Stimulated activated naive B cell treated with anti-CD40 and anti-IgM and Interleukin-4, amounts not matched to agents 10 μg/mL and 1 μg/mL and 100 μg/mL, for 72 hours (primary cell): ENCODE data around the gene MAPKAP1.
"Not testable (repeated sequence)": the region's sequence is repeated elsewhere in the genome, so short reads cannot be mapped to it uniquely, and the experiment has no call there.

Experiments
- ATAC-seq, 2 donors: fragments of 150-1000 bp; cut with Tn5 transposase; replicated peaks; 2 replicates each; pipeline ENCODE4 v1.10.0; 2021; ENCODE audit warnings: moderate library complexity in 1 of 2
- DNase-seq: peaks from one replicate; pipeline ENCODE4 v3.0.0; 2021
- H3K27ac Mint-ChIP-seq: one replicate; pipeline ENCODE4 v1.8.0; 2022; ENCODE audit warnings: mild to moderate bottlenecking, mixed read lengths
- H3K27me3 Mint-ChIP-seq, 2 donors: one replicate each; pipeline ENCODE4 v1.8.0; 2022; ENCODE audit warnings: mixed read lengths in 2 of 2
- H3K36me3 Mint-ChIP-seq, 2 donors: one replicate each; pipeline ENCODE4 v1.8.0; 2022; ENCODE audit warnings: mixed read lengths in 2 of 2, mild to moderate bottlenecking in 1 of 2
- H3K4me1 Mint-ChIP-seq, 2 donors: one replicate each; pipeline ENCODE4 v1.8.0; 2022; ENCODE audit warnings: mixed read lengths in 2 of 2, mild to moderate bottlenecking in 1 of 2
- H3K4me3 Mint-ChIP-seq, 2 donors: one replicate each; pipeline ENCODE4 v1.8.0; 2022; ENCODE audit warnings: mild to moderate bottlenecking in 2 of 2, mixed read lengths in 2 of 2, moderate library complexity in 1 of 2
- H3K9me3 Mint-ChIP-seq, 2 donors: one replicate each; pipeline ENCODE4 v1.8.0; 2022; ENCODE audit warnings: mixed read lengths in 2 of 2, mild to moderate bottlenecking in 1 of 2

Gene MAPKAP1

DNA sequence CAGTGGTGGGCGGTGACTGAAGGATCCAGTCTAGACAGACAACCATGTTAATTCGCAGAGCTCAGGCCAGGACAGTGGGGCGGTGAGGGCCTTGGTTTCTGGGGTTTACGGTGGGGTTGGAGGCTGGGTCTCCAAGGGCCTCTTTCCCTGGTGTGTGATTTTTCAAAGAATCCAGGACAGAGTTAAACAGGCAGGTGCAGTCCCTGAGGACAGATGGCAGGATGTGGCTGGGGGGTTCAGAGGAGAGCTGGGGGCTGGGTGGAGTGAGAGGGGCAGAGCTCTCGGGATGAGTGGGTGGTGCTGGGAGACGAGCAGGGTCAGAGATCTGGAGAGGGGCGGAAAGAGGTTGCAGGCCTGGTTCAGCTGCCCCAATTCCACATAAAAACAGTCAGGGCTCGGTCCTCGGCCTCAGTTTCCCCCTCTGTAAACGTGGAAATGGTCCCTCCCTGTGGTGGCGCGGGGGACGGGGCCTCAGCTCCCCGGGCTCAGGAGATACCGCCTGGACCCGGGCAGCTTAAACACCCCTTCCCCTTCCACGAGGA lies 299.5 kb downstream of the MAPKAP1 start:
- Mint-ChIP-seq H3K4me3 (peak overlapping the region; percentile 73 to 84), H3K36me3 (peaks cover 2 to 11% of the 10 kb centered on the region in 2 donors), H3K27ac (peak overlapping the region; percentile 43), H3K9me3 (peaks cover 3 to 4% of the 10 kb centered on the region in 2 donors), H3K27me3 (peaks cover 34 to 53% of the 10 kb centered on the region in 2 donors), H3K4me1 (peaks cover 15 to 26% of the 10 kb centered on the region in 2 donors)
- no peak for DNase-seq
- ATAC-seq: peak; percentile 34 to 35

DNA sequence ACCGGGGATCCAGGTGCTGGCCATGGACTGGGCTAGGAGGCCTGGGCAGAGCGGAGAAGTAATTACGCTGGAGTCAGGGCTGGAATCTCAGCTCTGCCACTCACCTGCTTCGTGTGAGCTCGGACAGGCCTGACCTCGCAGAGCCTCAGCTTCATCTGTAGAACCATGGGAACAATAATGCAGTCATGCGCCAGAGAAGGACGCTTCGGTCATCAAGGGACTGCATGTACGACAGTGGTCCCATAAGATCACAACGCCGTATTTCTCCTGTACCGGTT lies 300.3 kb downstream of the MAPKAP1 start:
- Mint-ChIP-seq H3K27me3 (peaks cover 34 to 53% of the 10 kb centered on the region in 2 donors), H3K4me3 (no peak overlapping the region), H3K36me3 (peaks cover 2 to 11% of the 10 kb centered on the region in 2 donors), H3K9me3 (peaks cover 3 to 4% of the 10 kb centered on the region in 2 donors), H3K4me1 (peaks cover 15 to 26% of the 10 kb centered on the region in 2 donors), H3K27ac (no peak overlapping the region)
- no peak for ATAC-seq
- DNase-seq: no peak

DNA sequence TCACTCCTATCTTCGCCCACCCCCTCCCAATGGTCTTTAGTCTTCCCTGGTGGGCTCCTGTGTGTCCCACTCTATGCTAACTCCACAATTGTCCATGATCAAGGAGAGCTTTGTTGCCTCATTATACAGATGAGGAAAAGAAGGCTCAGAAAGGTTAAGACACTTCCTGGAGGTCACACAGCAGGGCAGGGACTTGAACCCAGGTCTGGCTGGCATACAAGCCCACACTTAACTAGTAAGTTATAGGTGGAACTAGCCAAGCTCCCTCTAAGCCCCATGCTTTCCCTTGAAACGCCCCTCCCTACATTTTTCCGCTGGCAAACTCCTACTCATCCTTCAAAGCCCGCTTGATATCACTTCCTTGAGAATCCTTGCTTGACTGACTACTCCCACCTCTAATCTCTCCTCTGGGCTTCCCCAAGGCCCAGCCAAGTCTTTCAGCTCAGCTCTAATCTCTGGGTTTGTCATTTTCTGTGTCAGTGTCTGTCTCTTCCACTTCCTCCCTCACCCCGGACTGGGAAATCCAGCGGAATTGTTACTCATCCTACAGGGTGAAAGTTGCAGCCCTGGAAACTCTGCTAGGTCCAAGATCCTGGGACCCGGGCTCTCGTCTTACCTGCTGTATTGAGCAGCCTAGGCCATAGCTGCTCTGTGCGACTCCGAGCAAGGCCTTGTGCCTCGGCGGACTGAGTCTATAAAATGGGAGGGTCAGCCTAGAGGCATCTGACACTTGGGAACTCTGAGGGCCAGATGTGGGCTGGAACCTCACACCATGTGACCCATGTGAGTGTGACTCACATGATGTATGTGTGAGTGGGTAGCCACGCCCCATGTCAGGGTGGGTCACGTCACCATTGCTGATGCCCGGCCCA lies 300.8 kb downstream of the MAPKAP1 start:
- Mint-ChIP-seq H3K9me3 (peaks cover 3 to 4% of the 10 kb centered on the region in 2 donors), H3K27ac (no peak overlapping the region), H3K4me1 (peaks cover 15 to 26% of the 10 kb centered on the region in 2 donors), H3K4me3 (no peak overlapping the region), H3K27me3 (peaks cover 34 to 49% of the 10 kb centered on the region in 2 donors), H3K36me3 (peaks cover 2 to 11% of the 10 kb centered on the region in 2 donors)
- DNase-seq (no peak), ATAC-seq (no peak)

DNA sequence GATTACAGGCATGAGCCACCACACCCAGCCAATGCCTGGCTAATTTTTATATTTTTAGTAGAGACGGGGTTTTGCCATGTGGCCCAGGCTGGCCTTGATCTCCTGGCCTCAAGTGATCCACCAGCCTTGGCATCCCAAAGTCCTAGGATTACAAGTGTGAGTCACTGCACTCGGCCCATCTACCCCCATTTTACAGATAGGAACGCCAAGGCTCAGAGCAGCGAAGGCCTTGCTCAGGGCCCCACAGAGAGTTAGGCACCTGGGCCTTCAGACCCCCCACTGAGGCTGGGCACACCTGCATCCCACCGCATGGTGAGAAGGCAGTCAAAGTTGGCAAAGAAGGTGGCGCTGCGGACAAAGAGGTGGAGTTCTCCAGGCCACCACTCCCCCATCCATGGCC lies 302.3 kb downstream of the MAPKAP1 start:
- no peak for ATAC-seq
- Mint-ChIP-seq H3K36me3 (peaks cover 0 to 6% of the 10 kb centered on the region in 2 donors), H3K4me1 (peaks cover 11 to 20% of the 10 kb centered on the region in 2 donors)

DNA sequence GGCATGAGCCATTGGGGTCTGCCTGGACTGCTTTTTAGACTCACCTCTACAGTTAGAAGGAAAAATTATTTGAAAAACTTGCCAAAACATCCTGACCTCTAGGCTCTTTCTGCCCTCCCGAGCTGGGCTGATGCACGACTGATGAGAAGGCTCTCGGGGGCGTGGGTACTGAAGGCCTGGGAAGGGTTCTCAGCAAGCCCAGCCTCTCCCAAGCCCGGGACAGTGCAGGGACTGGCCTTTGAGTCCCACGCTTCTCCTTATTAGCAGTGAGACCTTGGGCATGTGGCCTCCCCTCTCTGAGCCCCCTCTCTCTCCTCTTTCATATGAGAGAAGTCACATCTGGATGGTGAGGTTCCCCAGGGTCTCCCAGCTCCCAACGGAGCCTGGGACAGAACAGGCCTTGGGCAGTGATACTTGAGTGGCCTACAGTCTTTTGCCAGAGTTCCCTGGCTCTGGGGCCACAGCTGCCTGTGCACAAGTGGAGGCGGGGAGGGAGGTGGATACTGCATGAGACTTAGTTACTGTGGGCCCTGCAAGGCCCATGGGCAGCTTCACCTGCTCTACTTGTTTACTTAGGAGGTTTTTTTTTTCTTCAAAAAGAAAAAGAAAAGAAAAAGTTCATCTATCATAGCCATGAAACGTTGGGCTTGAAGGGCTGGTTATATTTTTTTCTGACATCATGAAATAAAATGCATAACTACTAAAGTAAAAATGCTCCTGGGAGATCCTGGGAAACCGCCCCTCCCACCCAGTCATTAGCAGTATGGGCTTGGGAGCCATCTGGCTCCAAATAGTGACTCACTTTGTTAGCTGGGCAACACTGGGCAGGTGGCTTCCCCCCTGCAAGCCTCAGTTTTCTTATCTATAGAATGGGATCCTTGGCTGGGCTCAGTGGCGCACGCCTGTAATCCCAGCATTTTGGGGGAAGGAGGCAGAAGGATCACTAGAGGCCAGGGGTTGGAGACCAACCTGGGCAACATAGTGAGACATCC lies 306.0 kb downstream of the MAPKAP1 start:
- ATAC-seq: no peak

More for the DNA sequence above, 302.3 kb downstream of the MAPKAP1 start:
- H3K9me3 Mint-ChIP-seq: no peaks in the 10 kb centered on the region
- DNase-seq: no peak
- H3K27me3 Mint-ChIP-seq: peaks cover 29 to 38% of the 10 kb centered on the region in 2 donors
- H3K4me3 Mint-ChIP-seq: no peak overlapping the region
- H3K27ac Mint-ChIP-seq: no peak overlapping the region

DNA sequence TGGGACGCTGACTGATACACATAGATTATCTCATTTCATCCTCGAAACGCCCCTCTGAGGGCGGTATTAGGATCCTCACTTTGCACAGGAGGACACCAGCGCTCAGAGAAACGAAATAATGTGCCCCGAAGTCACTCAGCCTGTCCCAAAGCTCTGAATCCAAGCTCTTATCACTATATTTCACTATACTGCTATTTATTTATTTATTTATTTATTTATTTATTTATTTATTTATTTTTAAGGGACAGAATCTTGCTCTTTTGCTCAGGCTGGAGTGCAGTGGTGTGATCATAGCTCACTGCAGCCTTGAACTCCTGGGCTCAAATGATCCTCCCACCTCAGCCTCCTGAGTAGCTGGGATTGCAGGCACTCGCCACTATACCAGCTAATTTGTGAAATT lies 306.8 kb downstream of the MAPKAP1 start:
- not testable (repeated sequence) for H3K27me3 Mint-ChIP-seq, H3K4me1 Mint-ChIP-seq, H3K4me3 Mint-ChIP-seq, H3K27ac Mint-ChIP-seq, ATAC-seq, H3K9me3 Mint-ChIP-seq, DNase-seq, H3K36me3 Mint-ChIP-seq

More for the DNA sequence above, 306.0 kb downstream of the MAPKAP1 start:
- Mint-ChIP-seq H3K4me3 (no peak overlapping the region), H3K9me3 (no peaks in the 10 kb centered on the region), H3K4me1 (no peaks in the 10 kb centered on the region), H3K27me3 (peaks cover 3% of the 10 kb centered on the region in 2 donors), H3K27ac (no peak overlapping the region), H3K36me3 (no peaks in the 10 kb centered on the region)
- no peak for DNase-seq

DNA sequence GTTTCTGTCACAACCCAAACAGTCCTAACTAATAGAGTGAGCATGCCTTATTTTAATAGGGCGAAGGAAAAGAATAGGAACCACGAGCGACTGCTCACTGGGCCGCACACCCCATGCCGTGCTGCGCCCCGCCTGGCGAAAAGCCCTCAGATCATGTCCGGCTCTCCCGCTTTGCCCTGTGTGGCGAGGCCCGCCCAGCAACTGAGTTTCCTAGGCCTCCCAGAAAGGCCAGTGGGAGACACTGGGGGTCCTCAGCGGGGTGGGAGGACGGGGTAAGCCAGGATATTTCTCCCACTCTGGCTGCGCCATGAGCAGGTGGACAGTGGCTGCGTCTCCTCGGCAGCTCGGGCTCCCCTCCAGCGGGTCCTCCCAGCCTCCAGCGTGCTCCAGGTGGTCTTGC lies 307.3 kb downstream of the MAPKAP1 start:
- Mint-ChIP-seq H3K36me3 (no peaks in the 10 kb centered on the region), H3K4me3 (no peak overlapping the region), H3K27ac (no peak overlapping the region), H3K9me3 (no peaks in the 10 kb centered on the region), H3K27me3 (no peaks in the 10 kb centered on the region), H3K4me1 (no peaks in the 10 kb centered on the region)
- DNase-seq (no peak), ATAC-seq (no peak)

DNA sequence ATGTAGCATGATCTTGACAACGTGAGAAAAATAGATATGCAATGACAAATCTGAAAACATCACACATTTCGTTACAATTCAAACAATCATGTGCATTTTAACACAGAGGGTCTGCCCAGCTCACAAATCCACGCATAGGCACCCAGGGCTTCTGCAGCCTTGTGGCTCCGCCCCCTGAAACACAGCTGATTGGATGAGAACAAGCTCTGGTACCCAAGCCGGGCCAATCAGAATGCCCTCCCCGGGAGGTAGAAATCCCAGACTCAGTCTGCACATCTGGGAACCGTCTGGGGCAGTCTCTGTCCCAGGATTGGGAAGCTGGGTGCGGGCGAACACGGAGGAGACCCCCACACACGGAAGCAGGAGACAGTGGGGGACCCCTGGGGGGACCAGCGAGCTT lies 307.8 kb downstream of the MAPKAP1 start:
- Mint-ChIP-seq H3K36me3 (no peaks in the 10 kb centered on the region), H3K4me1 (no peaks in the 10 kb centered on the region), H3K27me3 (no peaks in the 10 kb centered on the region), H3K27ac (no peak overlapping the region), H3K9me3 (no peaks in the 10 kb centered on the region), H3K4me3 (no peak overlapping the region)
- DNase-seq (no peak), ATAC-seq (no peak)

DNA sequence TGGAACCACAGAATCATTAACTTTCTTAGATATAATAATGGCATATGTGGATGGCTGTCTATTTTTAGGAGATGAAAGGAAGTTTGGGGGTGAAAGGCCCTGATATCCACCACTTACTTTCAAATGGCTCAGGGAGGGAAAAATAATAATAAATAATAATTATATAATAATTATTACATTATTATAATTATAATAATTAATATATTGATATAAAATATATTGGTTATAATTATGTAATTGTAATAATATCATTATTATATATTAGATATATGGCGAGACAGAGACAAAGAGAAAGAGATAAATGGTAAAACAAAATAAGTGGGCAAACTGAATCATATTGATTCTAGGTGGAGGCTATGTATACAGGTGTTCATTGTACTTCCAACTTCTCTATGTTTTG lies 308.8 kb downstream of the MAPKAP1 start:
- Mint-ChIP-seq H3K27me3 (no peaks in the 10 kb centered on the region), H3K4me3 (no peak overlapping the region), H3K4me1 (no peaks in the 10 kb centered on the region), H3K27ac (no peak overlapping the region), H3K36me3 (no peaks in the 10 kb centered on the region), H3K9me3 (no peaks in the 10 kb centered on the region)
- no peak for DNase-seq
- ATAC-seq: no peak

DNA sequence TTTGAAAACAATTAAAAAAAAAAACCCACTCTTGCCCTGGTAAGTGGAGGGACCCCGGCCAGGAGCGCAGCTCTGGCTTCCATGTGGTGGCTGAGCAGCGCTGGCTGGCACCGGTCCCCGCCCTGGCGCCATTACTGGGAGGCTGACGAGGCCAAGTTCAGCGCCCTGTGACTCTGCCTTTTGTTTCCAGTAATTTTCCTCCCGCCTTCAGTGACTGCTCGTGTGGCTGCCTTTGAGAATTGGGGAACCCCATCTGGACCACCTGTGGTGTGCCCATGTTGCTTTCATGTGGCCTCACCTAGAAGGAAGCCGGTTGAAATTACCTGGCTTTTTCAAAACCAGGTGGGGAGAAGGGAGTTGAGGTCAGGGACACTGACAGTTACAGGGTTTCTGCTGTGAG lies 309.3 kb downstream of the MAPKAP1 start:
- no peak overlapping the region for H3K4me3 Mint-ChIP-seq
- no peaks in the 10 kb centered on the region for H3K4me1 Mint-ChIP-seq
- DNase-seq (no peak), ATAC-seq (no peak)
- no peaks in the 10 kb centered on the region for H3K27me3 Mint-ChIP-seq
- no peaks in the 10 kb centered on the region for H3K9me3 Mint-ChIP-seq
- H3K27ac Mint-ChIP-seq: no peak overlapping the region
- no peaks in the 10 kb centered on the region for H3K36me3 Mint-ChIP-seq

DNA sequence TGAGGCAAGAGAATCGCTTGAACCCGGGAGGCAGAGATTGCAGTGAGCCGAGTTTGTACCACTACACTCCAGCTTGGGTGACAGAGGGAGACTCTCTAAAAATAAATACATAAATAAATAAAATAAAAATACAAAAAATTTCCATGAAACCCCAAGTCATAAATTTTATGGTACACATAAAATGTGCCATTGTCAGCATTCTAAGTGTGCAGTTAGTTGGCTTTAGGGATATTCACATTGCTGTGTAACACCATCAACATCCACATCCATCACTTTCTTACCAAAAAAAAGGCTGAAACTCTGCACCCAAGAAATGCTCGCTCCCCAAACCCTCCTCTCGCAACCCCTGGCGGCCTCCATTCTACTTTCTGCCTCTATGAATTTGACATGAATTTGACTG lies 310.2 kb downstream of the MAPKAP1 start:
- Mint-ChIP-seq H3K27ac (no peak overlapping the region), H3K4me3 (no peak overlapping the region), H3K27me3 (no peaks in the 10 kb centered on the region), H3K9me3 (no peaks in the 10 kb centered on the region), H3K36me3 (no peaks in the 10 kb centered on the region), H3K4me1 (no peaks in the 10 kb centered on the region)
- ATAC-seq (no peak), DNase-seq (no peak)

DNA sequence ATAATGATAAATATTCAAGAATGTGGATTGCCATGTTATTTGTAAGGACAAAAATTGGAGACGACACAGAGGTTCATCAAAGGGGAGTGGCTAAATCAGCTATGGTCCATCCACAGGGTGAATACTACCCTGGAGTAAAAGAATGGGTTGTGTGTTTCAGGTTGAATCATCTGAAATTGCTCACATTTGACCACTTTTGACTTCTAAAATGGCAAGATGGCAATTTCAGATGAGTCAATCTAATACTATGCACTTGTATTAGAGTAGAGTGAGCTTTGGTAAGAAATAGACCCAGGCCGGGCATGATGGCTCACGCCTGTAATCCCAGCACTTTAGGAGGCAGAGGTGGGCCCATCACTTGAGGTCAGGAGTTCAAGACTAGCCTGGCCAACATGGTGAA lies 313.6 kb downstream of the MAPKAP1 start:
- ATAC-seq: peak; percentile 34 to 65
- Mint-ChIP-seq H3K4me3 (no peak overlapping the region), H3K27ac (no peak overlapping the region), H3K4me1 (no peaks in the 10 kb centered on the region), H3K36me3 (no peaks in the 10 kb centered on the region), H3K27me3 (peaks cover 0 to 6% of the 10 kb centered on the region in 2 donors), H3K9me3 (no peaks in the 10 kb centered on the region)
- DNase-seq: no peak

DNA sequence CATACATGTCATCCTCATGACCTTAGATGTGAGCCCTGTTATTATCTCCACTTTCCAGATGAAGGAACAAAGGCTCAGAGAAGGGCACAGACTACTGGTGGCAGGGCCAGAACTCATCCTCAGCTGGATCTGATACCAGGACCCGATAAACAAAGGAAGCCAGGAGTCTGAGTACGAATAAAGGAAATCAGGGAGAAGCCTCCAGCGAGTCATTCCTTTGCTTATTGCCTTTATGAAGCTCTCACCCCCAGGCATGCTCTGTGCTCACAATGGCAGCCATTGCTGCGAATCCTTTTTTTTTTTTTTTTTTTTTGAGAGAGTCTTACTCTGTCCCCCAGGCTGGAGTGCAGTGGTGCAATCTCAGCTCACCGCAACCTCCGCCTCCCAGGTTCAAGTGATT lies 315.3 kb downstream of the MAPKAP1 start:
- DNase-seq (no peak), ATAC-seq (no peak)
- Mint-ChIP-seq H3K4me3 (no peak overlapping the region), H3K9me3 (no peaks in the 10 kb centered on the region), H3K36me3 (no peaks in the 10 kb centered on the region), H3K27ac (no peak overlapping the region), H3K27me3 (peaks cover 5 to 15% of the 10 kb centered on the region in 2 donors), H3K4me1 (peaks cover 0 to 2% of the 10 kb centered on the region in 2 donors)

DNA sequence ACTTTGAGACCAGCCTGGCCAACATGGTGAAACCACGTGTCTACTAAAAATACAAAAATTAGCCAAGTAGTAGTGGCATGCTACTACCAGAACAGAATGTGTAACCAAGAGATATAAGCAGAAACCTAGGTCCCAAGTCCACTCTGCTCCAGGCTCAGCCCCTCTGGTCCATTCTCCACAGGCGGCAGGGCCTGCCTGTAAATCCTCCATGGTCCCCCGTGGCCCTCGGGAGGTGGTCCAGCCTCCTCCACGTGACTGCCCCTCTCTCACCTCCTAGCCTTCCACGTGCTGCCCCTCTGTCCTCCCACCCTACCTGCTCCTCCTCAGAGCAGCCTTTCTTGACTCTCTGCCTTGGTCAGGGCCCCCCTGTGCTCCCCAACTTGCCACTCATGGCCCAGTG lies 318.0 kb downstream of the MAPKAP1 start:
- no peak overlapping the region for H3K27ac Mint-ChIP-seq
- DNase-seq (no peak), ATAC-seq (no peak)
- H3K36me3 Mint-ChIP-seq: no peaks in the 10 kb centered on the region
- no peaks in the 10 kb centered on the region for H3K9me3 Mint-ChIP-seq
- peaks cover 0 to 2% of the 10 kb centered on the region in 2 donors for H3K4me1 Mint-ChIP-seq
- no peak overlapping the region for H3K4me3 Mint-ChIP-seq
- peaks cover 5 to 15% of the 10 kb centered on the region in 2 donors for H3K27me3 Mint-ChIP-seq
